Tibial artery (tissue), 4 donors: ENCODE results near the gene PEX7.

ENCODE experiments used
- DNase-seq, 2 donors: peaks; one replicate each; pipeline ENCODE4 v3.0.0-alpha.2; 2019
- H3K27ac ChIP-seq, 2 donors: fragments of 200-600 bp; sonication (generic) in 1 of 2; 1 replicate in 1 of 2; 2 replicates in 1 of 2; pipeline ENCODE4 v1.5.1; 2018 to 2019; ENCODE audit warnings: mild to moderate bottlenecking in 1 of 2
- H3K27me3 ChIP-seq, 2 donors: fragments of 200-600 bp; sonication (generic) in 1 of 2; one replicate each; pipeline versions ENCODE4 v1.5.1 to v1.6.0; 2016 to 2019
- H3K36me3 ChIP-seq, 3 donors: fragments of 200-600 bp; sonication (generic) in 2 of 3; one replicate each; pipeline ENCODE4 v1.5.1; 2016 to 2019; ENCODE audit warnings: mild to moderate bottlenecking in 2 of 3
- H3K4me1 ChIP-seq, 4 donors: fragments of 200-600 bp; sonication (generic) in 2 of 4; 1 replicate in 3 of 4; 2 replicates in 1 of 4; pipeline ENCODE4 v1.5.1; 2016 to 2019
- H3K4me3 ChIP-seq, 2 donors: fragments of 200-600 bp; sonication (generic) in 1 of 2; 1 replicate in 1 of 2; 2 replicates in 1 of 2; pipeline ENCODE4 v1.5.1; 2018 to 2019; ENCODE audit warnings: mild to moderate bottlenecking in 2 of 2
- H3K9me3 ChIP-seq, 3 donors: fragments of 200-600 bp; sonication (generic) in 1 of 3; one replicate each; pipeline ENCODE4 v1.5.1; 2016 to 2019
- intact Hi-C: fragments of 100-400 bp; cut with DNase I; formaldehyde crosslinking; loops from one replicate; pipeline ENCODE4 v1.15.0; 2023; ENCODE audit warnings: low total_unique reads
- TF ChIP-seq, protein P1 (sequence below), 2 experiments: fragments of 200-600 bp in 1 of 2; fragments of 450-650 bp in 1 of 2; IDR thresholded peaks; one replicate each; pipeline ENCODE4 v1.5.1; 2017 to 2019; ENCODE audit warnings: antibody characterized with exemption in 2 of 2, mild to moderate bottlenecking in 1 of 2, moderate library complexity in 1 of 2

Gene PEX7

DNA sequence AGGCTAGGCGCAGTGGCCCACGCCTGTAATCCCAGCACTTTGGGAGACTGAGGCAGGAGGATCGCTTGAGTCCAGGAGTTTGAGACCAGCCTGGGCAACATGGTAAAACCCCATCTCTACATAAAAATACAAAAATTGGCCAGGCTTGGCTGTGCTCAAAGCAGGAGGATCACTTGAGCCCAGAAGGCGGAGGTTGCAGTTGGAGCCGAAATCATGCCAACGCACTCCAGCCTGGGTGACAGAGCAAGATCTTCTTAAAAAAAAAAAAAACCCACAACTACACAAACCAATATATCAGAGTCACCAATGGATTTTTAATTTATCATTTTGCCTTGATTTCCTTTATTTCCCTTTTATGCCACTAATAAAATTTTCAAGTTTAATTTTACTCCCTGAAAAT lies 39.4 kb upstream of the PEX7 start:
- H3K27me3 ChIP-seq: no peaks in the 10 kb centered on the region
- H3K4me1 ChIP-seq: peaks cover 0 to 94% (median 40%) of the 10 kb centered on the region in 4 donors
- intact Hi-C loops: no loop called here
- H3K4me3 ChIP-seq: no peak overlapping the region
- no peak for DNase-seq
- TF ChIP-seq, protein P1, sequence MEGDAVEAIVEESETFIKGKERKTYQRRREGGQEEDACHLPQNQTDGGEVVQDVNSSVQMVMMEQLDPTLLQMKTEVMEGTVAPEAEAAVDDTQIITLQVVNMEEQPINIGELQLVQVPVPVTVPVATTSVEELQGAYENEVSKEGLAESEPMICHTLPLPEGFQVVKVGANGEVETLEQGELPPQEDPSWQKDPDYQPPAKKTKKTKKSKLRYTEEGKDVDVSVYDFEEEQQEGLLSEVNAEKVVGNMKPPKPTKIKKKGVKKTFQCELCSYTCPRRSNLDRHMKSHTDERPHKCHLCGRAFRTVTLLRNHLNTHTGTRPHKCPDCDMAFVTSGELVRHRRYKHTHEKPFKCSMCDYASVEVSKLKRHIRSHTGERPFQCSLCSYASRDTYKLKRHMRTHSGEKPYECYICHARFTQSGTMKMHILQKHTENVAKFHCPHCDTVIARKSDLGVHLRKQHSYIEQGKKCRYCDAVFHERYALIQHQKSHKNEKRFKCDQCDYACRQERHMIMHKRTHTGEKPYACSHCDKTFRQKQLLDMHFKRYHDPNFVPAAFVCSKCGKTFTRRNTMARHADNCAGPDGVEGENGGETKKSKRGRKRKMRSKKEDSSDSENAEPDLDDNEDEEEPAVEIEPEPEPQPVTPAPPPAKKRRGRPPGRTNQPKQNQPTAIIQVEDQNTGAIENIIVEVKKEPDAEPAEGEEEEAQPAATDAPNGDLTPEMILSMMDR (IDR thresholded peaks at IDR 0.05): no peak
- no peak overlapping the region for H3K27ac ChIP-seq
- H3K36me3 ChIP-seq: peaks cover 0 to 5% (median 0%) of the 10 kb centered on the region in 3 donors
- H3K9me3 ChIP-seq: no peaks in the 10 kb centered on the region

DNA sequence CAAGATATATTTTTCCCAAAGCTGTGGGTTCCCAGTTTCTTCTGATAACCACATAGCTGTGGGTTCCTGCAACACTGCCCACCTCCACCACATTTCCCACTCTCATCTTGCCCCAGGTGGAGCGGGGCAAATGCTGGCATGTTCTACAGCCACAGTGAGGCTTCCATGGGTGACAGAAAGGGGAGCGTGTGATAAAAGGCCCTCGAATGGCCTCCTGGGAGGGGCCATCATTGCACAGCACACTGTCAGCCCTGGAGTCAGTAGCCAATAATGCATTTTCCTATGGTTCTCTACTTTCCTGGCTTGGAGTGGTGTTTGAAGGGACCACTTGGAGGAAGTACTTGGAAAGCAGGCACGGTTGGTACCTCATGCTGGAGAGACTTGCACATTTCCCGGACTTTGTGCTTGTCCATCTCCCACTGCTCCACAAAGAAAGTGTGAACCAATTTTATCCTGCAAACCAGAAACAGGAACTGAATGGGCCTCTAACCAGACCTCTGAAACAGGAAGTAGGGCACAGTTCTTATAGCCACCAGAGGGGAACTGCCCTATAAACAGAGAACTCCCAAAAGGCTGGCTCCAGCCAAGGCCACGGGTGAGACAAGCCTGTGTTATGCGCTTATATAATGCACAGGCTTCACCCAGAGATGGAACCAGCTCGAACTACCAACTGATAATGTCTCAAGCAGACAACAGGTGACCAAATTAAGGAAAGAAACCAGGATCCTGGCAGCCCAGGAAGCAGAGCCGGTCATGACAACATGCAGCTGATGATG lies 38.7 kb upstream of the PEX7 start:
- Histone ChIP-seq H3K27ac (peak overlapping the region in 1 of 2 donors; percentile 17), H3K27me3 (no peaks in the 10 kb centered on the region), H3K4me3 (peak overlapping the region in 1 of 2 donors; percentile 3), H3K9me3 (no peaks in the 10 kb centered on the region), H3K36me3 (peaks cover 0 to 5% (median 0%) of the 10 kb centered on the region in 3 donors), H3K4me1 (peaks cover 0 to 98% (median 41%) of the 10 kb centered on the region in 4 donors)
- intact Hi-C loops: no loop called here
- peak; percentile 44 to 68 for DNase-seq
- TF ChIP-seq, protein P1 (IDR thresholded peaks at IDR 0.05): no peak

DNA sequence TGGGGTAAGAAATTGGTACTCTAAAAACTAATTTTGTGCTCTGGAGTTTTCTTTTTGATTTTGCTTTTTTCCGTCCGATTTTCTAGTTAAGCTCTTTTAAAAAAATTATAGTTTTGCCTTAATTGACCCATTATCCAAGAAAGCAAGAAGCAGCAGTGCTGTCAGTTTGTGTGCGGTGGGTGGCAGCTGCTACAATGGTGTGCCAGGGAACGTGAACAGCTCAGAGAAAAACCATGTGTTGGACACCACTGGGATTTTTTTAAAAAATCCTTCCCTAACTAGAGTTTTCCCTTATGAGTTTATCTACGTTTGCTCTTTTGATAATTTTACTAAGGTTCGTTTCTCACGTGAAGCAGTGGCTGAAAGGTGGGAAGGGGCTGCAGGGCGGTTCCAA lies 38.1 kb upstream of the PEX7 start:
- Histone ChIP-seq H3K9me3 (no peaks in the 10 kb centered on the region), H3K4me3 (peak overlapping the region in 1 of 2 donors; percentile 3), H3K4me1 (peaks cover 0 to 100% (median 43%) of the 10 kb centered on the region in 4 donors), H3K27me3 (no peaks in the 10 kb centered on the region), H3K36me3 (peaks cover 0 to 5% (median 0%) of the 10 kb centered on the region in 3 donors), H3K27ac (peak overlapping the region in 1 of 2 donors; percentile 17)
- intact Hi-C loops: no loop called here
- no peak for DNase-seq
- TF ChIP-seq, protein P1 (IDR thresholded peaks at IDR 0.05): no peak

DNA sequence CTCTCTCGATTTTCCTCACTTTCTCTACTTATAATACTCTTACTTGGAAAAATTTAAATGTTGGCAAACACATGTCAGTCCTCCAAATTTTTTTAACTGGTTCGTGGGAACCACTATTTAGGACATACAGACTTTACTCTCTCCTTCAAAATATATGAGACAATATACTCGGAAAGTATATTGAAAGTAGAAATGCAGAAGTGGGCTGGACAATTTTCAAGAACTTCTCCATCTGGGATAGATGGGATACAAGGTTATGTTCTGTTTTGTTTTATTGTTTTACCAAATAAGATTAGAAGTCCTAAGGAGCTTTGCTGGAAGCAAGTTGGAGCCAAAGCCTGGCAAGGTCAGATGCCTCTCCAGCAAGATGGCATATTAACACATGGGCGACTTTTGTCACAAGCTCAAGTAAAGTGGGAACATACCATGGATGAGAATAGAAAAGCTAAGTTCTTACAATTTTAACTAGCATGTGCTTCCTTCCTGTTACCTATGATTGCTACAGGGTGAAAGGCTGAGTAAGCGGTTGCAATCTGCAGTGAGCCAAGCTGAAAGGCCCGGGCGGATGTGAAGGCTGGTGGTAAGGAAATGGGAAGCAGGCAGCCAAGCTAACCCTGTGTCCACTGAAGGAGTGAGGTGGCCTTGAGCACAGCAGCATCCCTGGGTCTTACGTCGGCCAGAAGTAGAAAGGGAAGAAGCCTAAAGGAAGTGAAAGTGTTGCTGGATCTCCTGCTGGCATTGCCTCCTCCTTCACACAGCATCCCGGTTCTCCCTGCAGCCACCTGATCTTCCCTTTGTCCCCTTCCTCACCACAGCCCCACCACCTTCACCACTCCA lies 37.3 kb upstream of the PEX7 start:
- Histone ChIP-seq H3K9me3 (no peaks in the 10 kb centered on the region), H3K36me3 (peaks cover 0 to 5% (median 0%) of the 10 kb centered on the region in 3 donors), H3K4me1 (peaks cover 0 to 100% (median 41%) of the 10 kb centered on the region in 4 donors), H3K27me3 (no peaks in the 10 kb centered on the region), H3K27ac (peak overlapping the region in 1 of 2 donors; percentile 17), H3K4me3 (no peak overlapping the region)
- intact Hi-C loops: no loop called here
- peak; percentile 70 to 78 for DNase-seq
- TF ChIP-seq, protein P1 (IDR thresholded peaks at IDR 0.05): no peak

DNA sequence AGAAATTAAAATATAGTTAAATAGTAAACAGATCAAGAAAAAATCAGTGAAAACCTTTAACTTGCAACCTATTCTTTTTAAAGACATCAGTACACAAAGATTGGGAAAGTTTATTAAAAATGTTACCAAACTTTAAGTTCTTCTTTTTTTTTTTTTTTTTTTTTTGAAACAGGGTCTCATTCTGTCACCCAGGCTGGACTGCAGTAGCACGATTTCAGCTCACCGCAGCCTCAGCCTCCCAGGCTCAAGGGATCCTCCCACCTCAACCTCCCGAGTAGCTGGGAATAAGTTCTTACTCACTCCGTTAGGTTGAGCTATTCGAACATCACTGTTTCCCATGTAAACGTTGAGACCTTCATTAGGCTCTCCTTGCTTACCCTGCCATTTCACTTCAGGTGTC lies 35.7 kb upstream of the PEX7 start:
- DNase-seq: no peak
- Histone ChIP-seq H3K9me3 (no peaks in the 10 kb centered on the region), H3K27me3 (no peaks in the 10 kb centered on the region), H3K36me3 (peaks cover 0 to 5% (median 0%) of the 10 kb centered on the region in 3 donors), H3K4me3 (no peak overlapping the region), H3K4me1 (peaks cover 0 to 84% (median 38%) of the 10 kb centered on the region in 4 donors), H3K27ac (peak overlapping the region; percentile 51 to 98)
- intact Hi-C loops: no loop called here
- TF ChIP-seq, protein P1 (IDR thresholded peaks at IDR 0.05): no peak
